Neural cell (in vitro differentiated cells): ENCODE measurements around the gene MYO5A. TPM values are rescaled to one million over a fixed set of nuclear protein-coding genes. Genes with fewer than 3 reads are reported as not detected.

Source experiments
- H2AFZ ChIP-seq: fragments of 200-600, 300-800 bp; sonication (generic), shearing (Covaris generic); 2 replicates; pipeline ENCODE4 v1.6.0; 2014; ENCODE audit warnings: low read depth, mild to moderate bottlenecking, antibody characterized with exemption, low read length, moderate library complexity
- H3F3A ChIP-seq: fragments of 200-600 bp; shearing (Covaris generic); 2 replicates; pipeline ENCODE4 v1.6.1; 2016; ENCODE audit warnings: mild to moderate bottlenecking, moderate library complexity, mixed read lengths, antibody characterized with exemption, low read length; ENCODE audit not compliant: insufficient read depth, poor library complexity, severe bottlenecking
- H3K27ac ChIP-seq: fragments of 200-600, 300-800 bp; sonication (generic), shearing (Covaris generic); 2 replicates; pipeline ENCODE4 v1.5.1; 2014; ENCODE audit warnings: mild to moderate bottlenecking, low read length, moderate library complexity
- H3K27me3 ChIP-seq: fragments of 300-800, 200-600 bp; sonication (generic), shearing (Covaris generic); 2 replicates; pipeline ENCODE4 v1.6.0; 2014; ENCODE audit warnings: mild to moderate bottlenecking, low read depth, low read length, moderate library complexity; ENCODE audit not compliant: insufficient read depth
- H3K36me3 ChIP-seq: fragments of 300-800, 200-600 bp; sonication (generic), shearing (Covaris generic); 2 replicates; pipeline ENCODE4 v1.5.1; 2014; ENCODE audit warnings: mild to moderate bottlenecking, antibody characterized with exemption, low read length, moderate library complexity; ENCODE audit not compliant: insufficient read depth
- H3K4me2 ChIP-seq: fragments of 300-800, 200-600 bp; sonication (generic), shearing (Covaris generic); 2 replicates; pipeline ENCODE4 v1.6.0; 2014; ENCODE audit warnings: mild to moderate bottlenecking, low read length
- H3K4me3 ChIP-seq: fragments of 300-800, 200-600 bp; sonication (generic), shearing (Covaris generic); 2 replicates; pipeline ENCODE4 v1.5.1; 2014; ENCODE audit warnings: mild to moderate bottlenecking, low read length, moderate library complexity
- H3K79me2 ChIP-seq: fragments of 200-600 bp; shearing (Covaris generic); replicated peaks from 2 replicates; pipeline ENCODE4 v1.6.0; 2014; ENCODE audit warnings: mild to moderate bottlenecking, low read length, moderate library complexity; ENCODE audit not compliant: insufficient read depth
- H3K9ac ChIP-seq: fragments of 300-800, 200-600 bp; sonication (generic), shearing (Covaris generic); 2 replicates; pipeline ENCODE4 v1.6.1; 2016; ENCODE audit warnings: mild to moderate bottlenecking, low read length, mixed read lengths
- H3K9me2 ChIP-seq: fragments of 200-600 bp; shearing (Covaris generic); 2 replicates; pipeline ENCODE4 v1.6.1; 2016; ENCODE audit warnings: mild to moderate bottlenecking, low read length, mixed read lengths; ENCODE audit not compliant: insufficient read depth
- H3K9me3 ChIP-seq: fragments of 200-600, 300-800 bp; sonication (generic), shearing (Covaris generic); 2 replicates; pipeline ENCODE4 v1.6.1; 2016; ENCODE audit warnings: mild to moderate bottlenecking, mixed run types, low read length, moderate library complexity, mixed read lengths
- H4K20me1 ChIP-seq: fragments of 200-600 bp; shearing (Covaris generic); 2 replicates; pipeline ENCODE4 v1.6.1; 2016; ENCODE audit warnings: mild to moderate bottlenecking, mixed run types; ENCODE audit not compliant: insufficient read depth
- CTCF ChIP-seq: fragments of 450-650 bp; IDR thresholded peaks from 2 replicates; pipeline ENCODE4 v1.5.1; 2014; ENCODE audit warnings: antibody characterized with exemption, mild to moderate bottlenecking, moderate library complexity; ENCODE audit not compliant: poor library complexity, severe bottlenecking
- EP300 ChIP-seq: fragments of 450-650 bp; conservative IDR thresholded peaks from 2 replicates; pipeline ENCODE4 v1.6.1; 2014; ENCODE audit warnings: antibody characterized with exemption, mild to moderate bottlenecking, moderate library complexity; ENCODE audit not compliant: poor library complexity, severe bottlenecking
- EZH2 ChIP-seq: fragments of 200-600, 300-800 bp; shearing (Covaris generic), sonication (generic); IDR thresholded peaks from 2 replicates; pipeline ENCODE4 v1.6.1; 2014; ENCODE audit warnings: antibody characterized with exemption, low read length, borderline replicate concordance, mild to moderate bottlenecking; ENCODE audit not compliant: insufficient read depth, poor library complexity, severe bottlenecking
- MXI1 ChIP-seq: fragments of 450-650 bp; conservative IDR thresholded peaks from 2 replicates; pipeline ENCODE4 v1.6.1; 2014; ENCODE audit warnings: antibody characterized with exemption, mild to moderate bottlenecking; ENCODE audit not compliant: poor library complexity, severe bottlenecking
- POLR2AphosphoS5 ChIP-seq: IDR thresholded peaks from 2 replicates; pipeline ENCODE4 v1.6.1; 2012
- RAD21 ChIP-seq: fragments of 450-650 bp; conservative IDR thresholded peaks from 2 replicates; pipeline ENCODE4 v1.6.1; 2014; ENCODE audit warnings: antibody characterized with exemption, mild to moderate bottlenecking, moderate library complexity
- REST ChIP-seq: IDR thresholded peaks from 2 replicates; pipeline ENCODE4 v1.6.1; 2012; ENCODE audit warnings: borderline replicate concordance
- SMC3 ChIP-seq: fragments of 450-650 bp; conservative IDR thresholded peaks from 2 replicates; pipeline ENCODE4 v1.6.1; 2014; ENCODE audit warnings: antibody characterized with exemption, mild to moderate bottlenecking, moderate library complexity; ENCODE audit not compliant: poor library complexity
- TAF1 ChIP-seq: IDR thresholded peaks from 2 replicates; pipeline ENCODE4 v1.6.1; 2012; ENCODE audit warnings: low read depth
- polyA plus RNA-seq: library from polyadenylated mRNA; depleted of rRNA; stranded (reverse); fragments of >200 nt; gene quantifications from 2 replicates; pipeline ENCODE4 v1.2.3, GENCODE V29; 2014

The MYO5A gene
- polyA plus RNA-seq, 1 donor from 2014 or later, result 43.8 TPM

DNA sequence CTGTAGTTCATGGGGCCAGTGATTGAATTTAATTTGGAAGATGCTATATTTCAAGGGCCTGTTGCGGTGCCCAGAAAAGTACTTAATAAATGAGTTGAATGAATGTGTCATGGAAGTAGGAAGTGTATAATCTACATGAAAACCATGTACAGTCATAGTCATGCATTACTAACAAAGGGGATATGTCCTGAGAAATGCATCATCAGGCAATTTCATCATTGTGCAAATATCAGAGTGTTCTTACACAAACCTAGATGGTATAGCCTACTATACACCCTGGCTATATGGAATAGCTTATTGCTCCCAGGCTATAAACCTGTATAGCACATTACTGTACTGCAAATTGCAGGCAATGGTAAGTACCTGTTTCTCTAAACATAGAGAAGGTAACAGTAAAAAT lies 222.4 kb downstream of the MYO5A start:
- H2AFZ ChIP-seq, result no peak overlapping the region
- no peaks in the 10 kb centered on the region for H3K36me3 ChIP-seq
- no peaks in the 10 kb centered on the region for H3K9me3 ChIP-seq
- H3K27me3 ChIP-seq, result no peaks in the 10 kb centered on the region
- no peaks in the 10 kb centered on the region for H3K79me2 ChIP-seq
- H3K4me2 ChIP-seq, result no peak overlapping the region
- no peak overlapping the region for H3K9ac ChIP-seq
- H4K20me1 ChIP-seq, result no peaks in the 10 kb centered on the region
- no peaks in the 10 kb centered on the region for H3F3A ChIP-seq
- TF ChIP-seq EZH2, result no peak
- TF ChIP-seq REST, result no peak
- no peak for TF ChIP-seq SMC3
- TF ChIP-seq CTCF, result no peak
- TF ChIP-seq RAD21, result no peak
- TF ChIP-seq EP300, result no peak
- TF ChIP-seq TAF1, result no peak
- no peak for TF ChIP-seq POLR2AphosphoS5
- TF ChIP-seq MXI1, result no peak
- H3K27ac ChIP-seq, result no peak overlapping the region
- no peak overlapping the region for H3K4me3 ChIP-seq
- H3K9me2 ChIP-seq, result no peaks in the 10 kb centered on the region

- Histone ChIP-seq H3K79me2 (no peaks in the 10 kb centered on the region), H4K20me1 (no peaks in the 10 kb centered on the region), H3K27ac (no peak overlapping the region), H2AFZ (no peak overlapping the region), H3K9ac (no peak overlapping the region), H3K9me3 (no peaks in the 10 kb centered on the region), H3K4me3 (no peak overlapping the region), H3K9me2 (no peaks in the 10 kb centered on the region), H3K4me2 (no peak overlapping the region), H3F3A (no peaks in the 10 kb centered on the region), H3K27me3 (no peaks in the 10 kb centered on the region), H3K36me3 (no peaks in the 10 kb centered on the region)
- TF ChIP-seq SMC3 (no peak), EP300 (no peak), CTCF (no peak), EZH2 (no peak), TAF1 (no peak), REST (no peak), MXI1 (no peak), POLR2AphosphoS5 (no peak), RAD21 (no peak)
Measured at GRCh38 chr15:52303093-52303772, 225.4 kb downstream of the MYO5A start.
